Keratinocyte (primary cell): ENCODE data around the gene IGFBP7. TPM values are rescaled to one million over a fixed set of nuclear protein-coding genes. Genes with fewer than 3 reads are reported as not detected.

ENCODE experiments used
- DNase-seq: peaks from one replicate; pipeline ENCODE4 v3.0.0-alpha.2; 2011; ENCODE audit warnings: low read depth, missing footprints, low spot score
- FAIRE-seq: peaks from 2 replicates; lab custom pipeline; 2011; peaks lifted over from hg19 to GRCh38; lab: Jason Lieb, UNC
- H2AFZ ChIP-seq: 2 replicates; pipeline ENCODE4 v1.6.0; 2012; ENCODE audit warnings: low read length, control low read depth, inconsistent platforms; ENCODE audit not compliant: control insufficient read depth
- H3K27ac ChIP-seq: 2 replicates; pipeline ENCODE4 v1.5.1; 2011; ENCODE audit warnings: low read length; ENCODE audit not compliant: control insufficient read depth, insufficient read depth
- H3K27me3 ChIP-seq: 3 replicates; pipeline ENCODE4 v1.6.0; 2011; ENCODE audit warnings: low read length; ENCODE audit not compliant: control insufficient read depth, insufficient read depth; ENCODE audit errors: extremely low read depth
- H3K36me3 ChIP-seq, 2 experiments: 2 replicates in 1 of 2; 3 replicates in 1 of 2; pipeline ENCODE4 v1.5.1; 2011; ENCODE audit warnings: low read length in 2 of 2, mild to moderate bottlenecking in 1 of 2; ENCODE audit not compliant: control insufficient read depth in 2 of 2, insufficient read depth in 2 of 2; ENCODE audit errors: extremely low read depth in 1 of 2
- H3K4me1 ChIP-seq: 3 replicates; pipeline ENCODE4 v1.5.1; 2011; ENCODE audit warnings: low read length; ENCODE audit not compliant: control insufficient read depth, insufficient read depth; ENCODE audit errors: extremely low read depth
- H3K4me2 ChIP-seq: 3 replicates; pipeline ENCODE4 v1.6.0; 2011; ENCODE audit warnings: low read depth, low read length; ENCODE audit not compliant: control insufficient read depth, insufficient read depth; ENCODE audit errors: extremely low read depth
- H3K4me3 ChIP-seq, 3 experiments: fragments of 200-600 bp in 1 of 3; sonication (generic) in 1 of 3; 2 replicates in 2 of 3; 3 replicates in 1 of 3; pipeline ENCODE4 v1.5.1; 2011 to 2016; ENCODE audit warnings: low read length in 3 of 3, mild to moderate bottlenecking in 3 of 3, control low read depth in 2 of 3, inconsistent platforms in 1 of 3, low read depth in 1 of 3, mixed read lengths in 1 of 3, mixed run types in 1 of 3, moderate library complexity in 1 of 3; ENCODE audit not compliant: control insufficient read depth in 2 of 3, insufficient read depth in 2 of 3; ENCODE audit errors: extremely low read depth in 1 of 3
- H3K79me2 ChIP-seq: 2 replicates; pipeline ENCODE4 v1.6.0; 2012; ENCODE audit warnings: low read length; ENCODE audit not compliant: control insufficient read depth, insufficient read depth
- H3K9ac ChIP-seq: 3 replicates; pipeline ENCODE4 v1.6.0; 2011; ENCODE audit warnings: low read length; ENCODE audit not compliant: control insufficient read depth, insufficient read depth; ENCODE audit errors: extremely low read depth
- H3K9me1 ChIP-seq: 3 replicates; pipeline ENCODE4 v1.6.0; 2011; ENCODE audit warnings: low read length; ENCODE audit not compliant: control insufficient read depth, insufficient read depth; ENCODE audit errors: extremely low read depth
- H3K9me3 ChIP-seq: 2 replicates; pipeline ENCODE4 v1.5.1; 2012; ENCODE audit warnings: low read depth, low read length; ENCODE audit not compliant: control insufficient read depth
- H4K20me1 ChIP-seq: 3 replicates; pipeline ENCODE4 v1.6.0; 2011; ENCODE audit warnings: low read length; ENCODE audit not compliant: control insufficient read depth, insufficient read depth; ENCODE audit errors: extremely low read depth
- CTCF ChIP-seq, 3 experiments: IDR thresholded peaks in 1 of 3; conservative IDR thresholded peaks in 1 of 3; optimal IDR thresholded peaks in 1 of 3; 2 replicates in 2 of 3; 3 replicates in 1 of 3; pipeline versions ENCODE3 to v1.5.1; 2011; ENCODE audit warnings: low read length in 3 of 3, mild to moderate bottlenecking in 3 of 3, moderate library complexity in 2 of 3, control low read depth in 1 of 3, inconsistent platforms in 1 of 3; ENCODE audit not compliant: insufficient read depth in 2 of 3; ENCODE audit errors: extremely low read depth in 1 of 3
- EZH2 ChIP-seq: IDR thresholded peaks from one replicate; pipeline ENCODE4 v1.6.1; 2012; ENCODE audit warnings: inconsistent platforms, mild to moderate bottlenecking, low read length, moderate library complexity
- dilution Hi-C: fragments of 300-500 bp; cut with MboI; formaldehyde crosslinking; loops from one replicate; pipeline ENCODE4 v1.7.0; 2020; ENCODE audit warnings: low sequenced_read_pairs; ENCODE audit not compliant: extremely low pct_ligation_motif_present
- polyA plus RNA-seq, 5 experiments: library from polyadenylated mRNA; depleted of rRNA in 3 of 5; stranded (reverse) in 3 of 5; stranded (forward) in 1 of 5; unstranded in 1 of 5; fragments of >200 nt; gene quantifications; 1 replicate in 1 of 5; 2 replicates in 3 of 5; 3 replicates in 1 of 5; pipeline versions ENCODE4 v1.2.1 to v1.2.3, GENCODE V29; 2011 to 2012; ENCODE audit warnings: missing spikeins in 2 of 5, low read depth in 1 of 5, low replicate concordance in 1 of 5

The IGFBP7 gene
- polyA plus RNA-seq, 1 donor (not counting 4 experiments of a cell fraction or from before 2014, with no cell fraction given): 413 TPM

GRCh38 chr4:57034520-57034919 lies 75.7 kb downstream of the IGFBP7 start:
- Histone ChIP-seq H3K36me3 (peaks cover 12 to 24% of the 10 kb centered on the region in 2 experiments), H2AFZ (no peak overlapping the region), H3K4me2 (no peak overlapping the region), H3K79me2 (no peaks in the 10 kb centered on the region), H3K9ac (no peak overlapping the region), H3K27me3 (no peaks in the 10 kb centered on the region), H4K20me1 (no peaks in the 10 kb centered on the region), H3K4me1 (no peaks in the 10 kb centered on the region), H3K9me1 (no peaks in the 10 kb centered on the region), H3K4me3 (no peak overlapping the region), H3K9me3 (no peaks in the 10 kb centered on the region), H3K27ac (no peak overlapping the region)
- TF ChIP-seq EZH2 (no peak), CTCF (optimal IDR thresholded peaks at IDR 0.05 in 1 of 3, IDR thresholded peaks at IDR 0.05 in 1 of 3, conservative IDR thresholded peaks at IDR 0.05 in 1 of 3; ENCODE audit: extremely low read depth in 1 of 3, insufficient read depth in 2 of 3, low read length in 3 of 3) (no peak)
- dilution Hi-C loops: no loop called here
- DNase-seq (no peak), FAIRE-seq (no peak)

- H4K20me1 ChIP-seq: no peaks in the 10 kb centered on the region
Measured at GRCh38 chr4:57023104-57023503, 87.1 kb downstream of the IGFBP7 start.

More at GRCh38 chr4:57023104-57023503, 87.1 kb downstream of the IGFBP7 start:
- no peaks in the 10 kb centered on the region for H3K9me1 ChIP-seq
- peak overlapping the region; percentile 50 for H3K27ac ChIP-seq
- peak; percentile 84 for FAIRE-seq
- no peaks in the 10 kb centered on the region for H3K9me3 ChIP-seq
- no peak overlapping the region for H2AFZ ChIP-seq
- H3K4me2 ChIP-seq: no peak overlapping the region
- H3K4me1 ChIP-seq: peaks cover 23% of the 10 kb centered on the region
- dilution Hi-C loops: no loop called here
- H3K27me3 ChIP-seq: no peaks in the 10 kb centered on the region
- peak; percentile 52 for DNase-seq
- peaks cover 3% of the 10 kb centered on the region for H3K79me2 ChIP-seq
- TF ChIP-seq EZH2: no peak
- no peak for TF ChIP-seq CTCF (optimal IDR thresholded peaks at IDR 0.05 in 1 of 3, IDR thresholded peaks at IDR 0.05 in 1 of 3, conservative IDR thresholded peaks at IDR 0.05 in 1 of 3; ENCODE audit: extremely low read depth in 1 of 3, insufficient read depth in 2 of 3, low read length in 3 of 3)
- H3K36me3 ChIP-seq: peaks cover 21 to 35% of the 10 kb centered on the region in 2 experiments
- H3K9ac ChIP-seq: no peak overlapping the region
- H3K4me3 ChIP-seq: no peak overlapping the region
